ENCODE data around the gene ANO4. TPM values are rescaled to one million over a fixed set of nuclear protein-coding genes. Genes with fewer than 3 reads are reported as not detected.

The ANO4 gene
- polyA plus RNA-seq, 1 donor (not counting 4 experiments of a cell fraction or from before 2014, with no cell fraction given) = 18.1 TPM

DNA sequence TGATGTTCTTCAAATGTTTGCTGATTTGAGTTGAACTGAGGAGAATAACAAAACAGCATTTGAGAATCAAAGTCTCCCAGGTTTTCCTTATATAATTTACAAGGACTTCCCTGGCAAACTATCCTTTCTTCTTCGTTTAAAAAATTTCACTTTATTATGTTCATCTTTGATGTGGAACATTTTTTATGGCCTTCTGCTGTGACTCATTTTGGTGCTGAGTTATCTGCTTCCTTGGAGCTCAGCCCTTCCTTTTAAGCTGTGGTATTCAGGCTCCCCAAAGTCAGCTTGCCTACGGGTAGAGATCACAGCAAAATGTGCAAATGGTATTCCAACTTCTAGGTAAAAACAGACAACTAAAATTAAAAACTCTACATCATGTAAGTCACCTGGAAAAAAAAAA lies 1.4 kb upstream of the ANO4 start:
- peaks cover 26% of the 10 kb centered on the region for H3K4me1 ChIP-seq (ENCODE audit: control insufficient read depth, extremely low read depth, insufficient read depth, low read length)
- no peak overlapping the region for H3K4me3 ChIP-seq (ENCODE audit: control insufficient read depth in 2 of 3, extremely low read depth in 1 of 3, insufficient read depth in 2 of 3, low read depth in 1 of 3, low read length in 3 of 3)
- TF ChIP-seq, protein P1, sequence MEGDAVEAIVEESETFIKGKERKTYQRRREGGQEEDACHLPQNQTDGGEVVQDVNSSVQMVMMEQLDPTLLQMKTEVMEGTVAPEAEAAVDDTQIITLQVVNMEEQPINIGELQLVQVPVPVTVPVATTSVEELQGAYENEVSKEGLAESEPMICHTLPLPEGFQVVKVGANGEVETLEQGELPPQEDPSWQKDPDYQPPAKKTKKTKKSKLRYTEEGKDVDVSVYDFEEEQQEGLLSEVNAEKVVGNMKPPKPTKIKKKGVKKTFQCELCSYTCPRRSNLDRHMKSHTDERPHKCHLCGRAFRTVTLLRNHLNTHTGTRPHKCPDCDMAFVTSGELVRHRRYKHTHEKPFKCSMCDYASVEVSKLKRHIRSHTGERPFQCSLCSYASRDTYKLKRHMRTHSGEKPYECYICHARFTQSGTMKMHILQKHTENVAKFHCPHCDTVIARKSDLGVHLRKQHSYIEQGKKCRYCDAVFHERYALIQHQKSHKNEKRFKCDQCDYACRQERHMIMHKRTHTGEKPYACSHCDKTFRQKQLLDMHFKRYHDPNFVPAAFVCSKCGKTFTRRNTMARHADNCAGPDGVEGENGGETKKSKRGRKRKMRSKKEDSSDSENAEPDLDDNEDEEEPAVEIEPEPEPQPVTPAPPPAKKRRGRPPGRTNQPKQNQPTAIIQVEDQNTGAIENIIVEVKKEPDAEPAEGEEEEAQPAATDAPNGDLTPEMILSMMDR (optimal IDR thresholded peaks at IDR 0.05 in 1 of 3, IDR thresholded peaks at IDR 0.05 in 1 of 3, conservative IDR thresholded peaks at IDR 0.05 in 1 of 3; ENCODE audit: extremely low read depth in 1 of 3, insufficient read depth in 2 of 3, low read length in 3 of 3) = no peak
- no peak for TF ChIP-seq EZH2 (IDR thresholded peaks at IDR 0.05; ENCODE audit: low read length)
- H3K27ac ChIP-seq (ENCODE audit: control insufficient read depth, insufficient read depth, low read length) = no peak overlapping the region
- H3K9me3 ChIP-seq (ENCODE audit: control insufficient read depth, low read depth, low read length) = no peaks in the 10 kb centered on the region
- H3K4me2 ChIP-seq (ENCODE audit: control insufficient read depth, extremely low read depth, insufficient read depth, low read depth, low read length) = peak overlapping the region; percentile 12
- dilution Hi-C loops (cut with MboI; ENCODE audit: extremely low pct_ligation_motif_present, low sequenced_read_pairs) = no loop called here
- H4K20me1 ChIP-seq (ENCODE audit: control insufficient read depth, extremely low read depth, insufficient read depth, low read length) = no peaks in the 10 kb centered on the region
- no peaks in the 10 kb centered on the region for H3K27me3 ChIP-seq (ENCODE audit: control insufficient read depth, extremely low read depth, insufficient read depth, low read length)
- H3K79me2 ChIP-seq (ENCODE audit: control insufficient read depth, insufficient read depth, low read length) = no peaks in the 10 kb centered on the region
- DNase-seq (ENCODE audit: low read depth, low spot score) (no peak), FAIRE-seq (peak; percentile 81)
- no peak overlapping the region for H2AFZ ChIP-seq (ENCODE audit: control insufficient read depth, low read length)
- H3K9ac ChIP-seq (ENCODE audit: control insufficient read depth, extremely low read depth, insufficient read depth, low read length) = no peak overlapping the region
- H3K9me1 ChIP-seq (ENCODE audit: control insufficient read depth, extremely low read depth, insufficient read depth, low read length) = no peaks in the 10 kb centered on the region
- H3K36me3 ChIP-seq (ENCODE audit: control insufficient read depth in 2 of 2, extremely low read depth in 1 of 2, insufficient read depth in 2 of 2, low read length in 2 of 2) = no peaks in the 10 kb centered on the region

DNA sequence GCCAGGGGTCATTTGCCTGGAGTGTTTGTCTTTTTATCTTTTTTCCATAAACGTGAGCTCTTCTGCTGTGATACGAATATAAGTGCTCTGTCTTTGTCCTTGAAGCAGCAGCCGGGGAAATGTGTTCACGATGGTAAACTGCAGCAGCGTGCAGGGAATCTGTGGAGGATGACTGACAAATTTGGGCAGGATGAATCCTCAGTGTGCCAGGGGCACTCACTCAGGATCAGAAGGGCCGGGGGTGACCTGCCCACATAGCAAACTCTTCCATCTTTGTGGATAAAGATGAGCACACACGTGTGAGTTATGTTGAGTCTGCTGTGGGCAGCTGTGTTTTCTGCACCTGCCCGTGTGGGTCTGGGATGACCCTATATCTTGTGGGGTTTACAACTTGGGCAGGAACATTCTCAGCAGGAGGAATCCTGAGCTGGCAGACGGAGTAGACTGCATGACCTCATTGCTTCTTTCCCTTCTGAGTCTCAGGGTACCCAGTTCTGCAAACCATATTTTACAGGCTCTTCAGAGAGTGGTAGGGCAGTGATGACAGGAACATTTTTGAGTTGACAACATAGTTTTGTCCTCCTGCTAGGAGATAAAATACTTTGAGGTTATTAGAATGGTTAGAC lies 711 bp downstream of the ANO4 start:
- Histone ChIP-seq H2AFZ (ENCODE audit: control insufficient read depth, low read length) (no peak overlapping the region), H3K4me2 (ENCODE audit: control insufficient read depth, extremely low read depth, insufficient read depth, low read depth, low read length) (peak overlapping the region; percentile 67), H3K4me1 (ENCODE audit: control insufficient read depth, extremely low read depth, insufficient read depth, low read length) (peaks cover 29% of the 10 kb centered on the region)

More for the DNA sequence above, 711 bp downstream of the ANO4 start:
- Histone ChIP-seq H3K27ac (ENCODE audit: control insufficient read depth, insufficient read depth, low read length) (no peak overlapping the region), H3K4me3 (ENCODE audit: control insufficient read depth in 2 of 3, extremely low read depth in 1 of 3, insufficient read depth in 2 of 3, low read depth in 1 of 3, low read length in 3 of 3) (no peak overlapping the region), H3K9me1 (ENCODE audit: control insufficient read depth, extremely low read depth, insufficient read depth, low read length) (no peaks in the 10 kb centered on the region), H3K9me3 (ENCODE audit: control insufficient read depth, low read depth, low read length) (no peaks in the 10 kb centered on the region), H3K27me3 (ENCODE audit: control insufficient read depth, extremely low read depth, insufficient read depth, low read length) (no peaks in the 10 kb centered on the region), H3K9ac (ENCODE audit: control insufficient read depth, extremely low read depth, insufficient read depth, low read length) (no peak overlapping the region), H3K36me3 (ENCODE audit: control insufficient read depth in 2 of 2, extremely low read depth in 1 of 2, insufficient read depth in 2 of 2, low read length in 2 of 2) (no peaks in the 10 kb centered on the region), H3K79me2 (ENCODE audit: control insufficient read depth, insufficient read depth, low read length) (no peaks in the 10 kb centered on the region), H4K20me1 (ENCODE audit: control insufficient read depth, extremely low read depth, insufficient read depth, low read length) (no peaks in the 10 kb centered on the region)
- FAIRE-seq (peak; percentile 80), DNase-seq (ENCODE audit: low read depth, low spot score) (no peak)
- dilution Hi-C loops (cut with MboI; ENCODE audit: extremely low pct_ligation_motif_present, low sequenced_read_pairs) = no loop called here
- TF ChIP-seq EZH2 (IDR thresholded peaks at IDR 0.05; ENCODE audit: low read length) = no peak
- TF ChIP-seq, protein P1 (optimal IDR thresholded peaks at IDR 0.05 in 1 of 3, IDR thresholded peaks at IDR 0.05 in 1 of 3, conservative IDR thresholded peaks at IDR 0.05 in 1 of 3; ENCODE audit: extremely low read depth in 1 of 3, insufficient read depth in 2 of 3, low read length in 3 of 3) = no peak

Measured in keratinocyte (primary cell).